HG02885 (cell line): ENCODE data around the gene FIZ1.

Experiments
- ATAC-seq: cut with Tn5 transposase; IDR thresholded peaks from one replicate; pipeline ENCODE4 v1.9.1; 2021; ENCODE audit warnings: mild to moderate bottlenecking; ENCODE audit not compliant: unreplicated experiment, poor library complexity

The FIZ1 gene

DNA sequence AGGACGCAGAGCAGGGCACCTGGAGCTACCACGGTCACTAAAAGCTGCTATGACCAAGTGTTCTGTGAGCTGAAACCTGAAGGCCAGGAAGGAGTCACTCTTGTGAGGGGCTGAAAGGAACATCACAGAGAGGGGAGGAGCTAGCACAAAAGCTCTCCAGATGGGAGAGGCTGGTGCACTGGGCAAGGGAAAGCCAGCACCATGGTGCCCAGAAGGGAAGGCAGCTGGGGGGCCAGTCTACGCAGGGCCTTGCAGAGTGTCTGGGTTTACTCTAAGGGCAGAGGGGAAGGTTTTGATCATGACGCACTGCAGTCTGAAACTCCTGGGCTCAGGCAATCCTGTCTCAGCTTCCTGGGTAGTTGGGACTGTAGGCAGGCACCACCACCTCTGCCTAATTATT lies 37.4 kb upstream of the FIZ1 start:
- ATAC-seq, result no peak

DNA sequence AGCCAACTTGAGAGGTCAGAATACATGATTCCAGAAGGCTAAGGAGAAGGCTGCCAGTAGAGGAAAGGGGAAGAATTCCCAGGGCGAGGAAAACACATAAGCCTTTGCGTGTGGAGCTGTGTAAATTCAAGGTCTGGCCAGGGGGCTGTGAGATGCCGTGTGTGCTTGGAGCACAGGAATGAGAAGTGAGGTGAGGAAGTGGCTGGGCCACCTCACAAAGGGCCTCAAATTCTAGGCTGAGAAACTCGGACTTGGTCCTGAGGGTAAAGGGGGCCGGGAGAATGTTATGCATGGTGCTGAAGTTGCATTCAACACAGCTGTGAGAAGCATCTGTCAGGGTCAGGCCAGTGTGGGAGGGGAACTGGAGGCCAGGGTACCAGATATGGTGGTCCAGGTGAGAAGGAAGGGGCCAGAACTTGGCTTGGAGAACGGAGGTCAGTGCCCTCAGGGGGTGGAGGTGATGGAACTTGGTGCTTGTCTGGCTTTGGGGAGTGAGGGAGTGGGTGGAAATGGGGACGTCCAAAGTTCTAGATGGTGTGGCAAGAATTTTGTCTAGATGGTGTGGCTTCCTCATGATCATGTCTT lies 36.6 kb upstream of the FIZ1 start:
- ATAC-seq, result no peak

GRCh38 chr19:55635334-55635717 lies 36.0 kb upstream of the FIZ1 start:
- ATAC-seq, result no peak

- ATAC-seq, result no peak
These were observed 34.5 kb upstream of the FIZ1 start for GRCh38 chr19:55633861-55634260.

GRCh38 chr19:55632463-55632834 lies 33.1 kb upstream of the FIZ1 start:
- ATAC-seq, result peak; percentile 37

DNA sequence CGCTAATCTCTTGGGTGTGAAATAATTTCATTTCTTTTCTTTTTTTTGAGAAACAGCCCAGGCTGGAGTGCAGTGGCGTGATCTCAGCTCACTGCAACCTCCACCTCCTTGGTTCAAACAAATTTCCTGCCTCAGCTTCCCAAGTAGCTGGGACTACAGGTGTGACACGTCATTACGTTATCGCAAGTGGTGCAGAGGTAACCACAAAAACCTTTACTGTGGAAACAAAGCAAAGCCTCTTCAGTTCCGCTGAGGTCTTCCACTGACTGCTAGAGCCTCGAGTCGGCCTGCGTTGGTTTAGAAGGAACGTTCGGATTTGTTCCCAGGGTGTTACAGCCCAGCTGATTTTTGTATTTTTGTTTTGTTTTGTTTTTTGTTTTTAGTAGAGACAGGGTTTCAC lies 27.0 kb upstream of the FIZ1 start:
- no peak for ATAC-seq

DNA sequence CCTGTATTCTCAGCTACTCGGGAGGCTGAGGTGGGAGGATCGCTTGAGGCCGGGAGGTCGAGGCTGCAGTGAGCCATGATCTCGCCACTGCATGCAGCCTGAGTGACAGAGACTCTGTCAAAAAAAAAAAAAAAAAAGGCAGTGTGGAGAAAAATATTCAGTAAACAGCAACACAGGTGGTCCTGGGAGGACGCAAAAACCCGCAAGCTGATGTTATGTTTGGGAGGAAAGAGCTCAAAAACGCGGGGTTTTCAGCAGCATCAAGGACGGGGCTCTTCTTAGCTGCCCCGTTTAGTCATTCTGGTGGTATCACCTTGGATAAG lies 25.6 kb upstream of the FIZ1 start:
- no peak for ATAC-seq

DNA sequence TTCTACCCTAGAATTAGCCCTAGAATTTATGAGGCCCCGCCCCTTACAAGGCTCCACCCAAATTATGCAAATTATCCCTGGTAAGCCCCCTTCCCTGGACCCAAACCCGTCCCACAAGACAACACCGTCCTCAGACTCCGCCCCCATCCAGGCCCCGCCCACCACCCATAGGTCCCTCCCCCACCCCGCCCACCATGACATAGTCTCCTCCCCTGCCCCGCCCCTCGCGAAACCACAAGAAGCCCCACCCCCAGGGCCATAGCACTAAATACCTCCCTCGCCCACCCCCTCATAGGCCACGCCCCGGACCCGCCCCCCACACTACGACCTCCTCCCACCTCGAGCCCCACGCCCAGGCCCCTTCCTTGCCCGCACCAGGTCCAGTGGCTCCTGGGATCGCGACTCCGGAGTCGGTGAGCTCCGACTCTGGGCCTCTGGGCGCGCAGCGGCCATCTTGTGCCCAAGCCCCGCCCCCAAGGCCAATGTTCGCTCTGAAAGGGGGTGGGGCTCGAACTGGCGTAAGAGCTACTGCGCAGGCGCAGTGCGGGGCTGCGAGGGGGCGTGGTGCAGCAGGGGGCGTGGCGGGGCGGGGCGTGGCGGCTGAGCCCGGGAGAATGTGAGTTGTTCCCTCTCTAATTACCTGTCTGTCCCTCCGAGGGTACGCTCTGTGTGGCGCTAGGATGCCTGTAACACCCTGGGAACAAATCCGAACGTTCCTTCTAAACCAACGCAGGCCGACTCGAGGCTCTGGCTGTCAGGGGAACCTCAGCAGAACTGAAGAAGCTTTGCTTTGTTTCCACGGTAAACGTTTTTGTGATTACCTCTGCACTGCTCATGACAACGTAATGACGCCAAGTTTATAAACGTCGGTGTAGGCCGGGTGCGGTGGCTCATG lies 25.0 kb upstream of the FIZ1 start, which contains the start of gene ZNF784:
Gene ZNF784, minus strand, starts transcription at position 458 of the 895 bp plus-strand sequence. Its CDS starts 5 bp downstream, at position 453.
- peak; percentile 67 for ATAC-seq

DNA sequence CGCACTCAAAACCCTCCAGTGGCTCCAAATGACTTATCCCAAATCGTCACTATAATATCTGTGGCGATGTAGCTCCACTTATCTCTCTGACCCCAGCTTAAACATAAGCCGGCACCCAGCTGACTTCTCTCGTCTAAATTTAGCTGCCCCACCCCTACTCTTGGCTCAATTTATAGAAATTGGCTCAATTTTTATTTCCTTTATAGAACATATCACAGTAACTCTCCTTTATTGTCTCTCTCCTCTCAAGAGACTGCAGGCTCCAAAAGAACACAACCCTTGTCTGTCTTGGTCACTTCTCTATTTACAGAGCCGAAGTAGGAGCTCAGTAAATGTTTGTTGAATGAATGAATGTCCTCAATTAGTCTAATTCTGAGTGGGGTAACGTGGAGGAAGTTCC lies 24.2 kb upstream of the FIZ1 start:
- ATAC-seq, result no peak

- ATAC-seq, result no peak
These were observed 23.8 kb upstream of the FIZ1 start for GRCh38 chr19:55623130-55623529.

- no peak for ATAC-seq
These were observed 23.1 kb upstream of the FIZ1 start for GRCh38 chr19:55622242-55622969.

DNA sequence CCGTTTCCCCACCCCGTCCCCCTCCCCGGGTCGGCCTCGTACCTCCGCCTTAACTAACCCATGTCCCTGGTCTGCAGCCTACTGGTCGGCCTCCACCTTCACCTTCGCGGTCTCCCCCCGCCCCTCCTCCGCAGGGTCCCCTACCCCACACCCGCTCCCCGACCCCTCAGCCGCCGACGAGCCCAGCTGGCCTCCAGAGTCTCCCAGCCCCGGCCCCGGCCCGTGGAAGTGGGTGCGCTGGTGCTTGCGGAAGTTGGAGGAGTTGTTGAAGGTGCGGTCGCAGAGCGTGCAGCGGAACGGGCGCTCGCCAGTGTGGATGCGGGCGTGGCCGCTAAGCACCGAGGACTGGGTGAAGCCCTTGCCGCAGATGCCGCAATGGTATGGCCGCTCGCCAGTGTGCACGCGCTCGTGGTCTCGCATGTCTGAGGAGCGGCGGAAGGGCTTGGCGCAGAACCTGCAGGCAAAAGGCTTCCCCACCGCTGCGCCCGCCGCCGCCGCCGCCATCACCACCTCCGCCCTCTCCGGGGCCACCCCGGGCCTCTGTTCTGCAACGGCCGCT lies 22.4 kb upstream of the FIZ1 start:
- ATAC-seq, result no peak

DNA sequence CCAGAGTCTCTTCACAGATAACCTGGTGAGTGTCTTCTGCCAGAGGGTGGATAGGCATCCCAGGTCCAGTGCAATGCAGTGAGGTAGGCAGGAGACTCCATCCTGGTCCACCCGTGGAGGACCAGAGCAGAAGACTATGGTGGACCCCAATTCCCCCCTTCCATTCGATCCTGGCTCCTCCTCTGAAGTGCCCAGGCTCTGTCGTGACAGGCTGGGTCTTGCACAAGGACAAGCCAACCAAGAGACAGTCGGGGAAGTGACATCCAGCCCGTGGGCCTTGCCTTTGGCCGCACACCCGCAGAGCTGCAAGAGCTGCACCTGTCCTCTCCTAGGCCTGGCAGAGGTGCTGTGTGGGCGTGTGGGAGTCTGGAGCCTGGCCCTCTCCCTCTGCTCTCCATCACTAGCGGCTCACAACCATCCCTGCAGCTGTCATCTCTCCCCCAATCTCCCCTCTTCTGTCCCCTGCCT lies 21.9 kb upstream of the FIZ1 start:
- ATAC-seq, result no peak

- ATAC-seq, result no peak
These were observed 21.3 kb upstream of the FIZ1 start for GRCh38 chr19:55620410-55621204.

GRCh38 chr19:55619286-55619685 lies 20.0 kb upstream of the FIZ1 start:
- no peak for ATAC-seq

GRCh38 chr19:55618426-55618825 lies 19.1 kb upstream of the FIZ1 start:
- ATAC-seq, result no peak

GRCh38 chr19:55617426-55617825 lies 18.1 kb upstream of the FIZ1 start:
- no peak for ATAC-seq

DNA sequence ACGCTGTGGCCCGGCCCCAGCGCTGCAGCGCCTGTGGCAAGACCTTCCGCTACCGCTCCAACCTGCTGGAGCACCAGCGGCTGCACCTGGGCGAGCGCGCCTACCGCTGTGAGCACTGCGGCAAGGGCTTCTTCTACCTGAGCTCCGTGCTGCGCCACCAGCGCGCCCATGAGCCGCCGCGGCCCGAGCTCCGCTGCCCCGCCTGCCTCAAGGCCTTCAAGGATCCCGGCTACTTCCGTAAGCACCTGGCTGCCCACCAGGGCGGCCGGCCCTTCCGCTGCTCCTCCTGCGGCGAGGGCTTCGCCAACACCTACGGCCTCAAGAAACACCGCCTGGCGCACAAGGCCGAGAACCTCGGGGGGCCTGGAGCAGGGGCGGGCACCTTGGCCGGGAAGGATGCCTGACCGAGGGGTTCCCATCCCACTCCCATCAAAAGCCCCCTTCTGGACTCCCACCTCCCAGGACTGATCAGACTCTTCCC lies 17.1 kb upstream of the FIZ1 start:
- ATAC-seq, result no peak

- ATAC-seq, result no peak
These were observed 16.5 kb upstream of the FIZ1 start for GRCh38 chr19:55615543-55616394.
